GM12872 (cell line): ENCODE results near the gene YIPF1.

ENCODE experiments used
- CTCF ChIP-seq: IDR thresholded peaks from 3 replicates; pipeline ENCODE4 v1.5.1; 2011; ENCODE audit warnings: low read depth, mild to moderate bottlenecking, low read length, moderate library complexity; ENCODE audit not compliant: insufficient read depth

YIPF1 gene

GRCh38 chr1:53929246-53929960, 39.8 kb upstream of the YIPF1 start:
- no peak for TF ChIP-seq CTCF

- TF ChIP-seq CTCF = no peak
Observed at GRCh38 chr1:53927376-53927881, 37.8 kb upstream of the YIPF1 start.

GRCh38 chr1:53919675-53920066, 30.1 kb upstream of the YIPF1 start:
- no peak for TF ChIP-seq CTCF

GRCh38 chr1:53918343-53918742, 28.7 kb upstream of the YIPF1 start:
- no peak for TF ChIP-seq CTCF

GRCh38 chr1:53913352-53914033, 23.9 kb upstream of the YIPF1 start:
- TF ChIP-seq CTCF = no peak

GRCh38 chr1:53911442-53911841, 21.8 kb upstream of the YIPF1 start:
- TF ChIP-seq CTCF = no peak

GRCh38 chr1:53909946-53910345, 20.3 kb upstream of the YIPF1 start:
- no peak for TF ChIP-seq CTCF
